ENCODE measurements around the gene ABCC8. TPM values are rescaled to one million over a fixed set of nuclear protein-coding genes. Genes with fewer than 3 reads are reported as not detected.

ABCC8 gene
- total and polyA plus RNA-seq, 2 donors (not counting 3 experiments of a cell fraction or from before 2014, with no cell fraction given) = not detected

GRCh38 chr11:17505146-17505545, 28.5 kb upstream of the ABCC8 start:
- Histone ChIP-seq H2AFZ (ENCODE audit: low read depth, low read length) (no peak overlapping the region), H3K9me1 (replicated peaks; ENCODE audit: control insufficient read depth, extremely low read depth, insufficient read depth, low read length) (no peaks in the 10 kb centered on the region), H3K9ac (replicated peaks; ENCODE audit: extremely low read depth, insufficient read depth, low read length) (no peak overlapping the region), H3K4me3 (replicated peaks in 1 of 3; ENCODE audit: insufficient read depth in 1 of 3, low read depth in 1 of 3, low read length in 3 of 3) (no peak overlapping the region), H3K4me1 (ENCODE audit: control insufficient read depth, extremely low read depth, insufficient read depth, low read length) (no peaks in the 10 kb centered on the region), H3K79me2 (ENCODE audit: control insufficient read depth, insufficient read depth, low read length) (no peaks in the 10 kb centered on the region), H3K36me3 (ENCODE audit: control insufficient read depth in 2 of 2, extremely low read depth in 1 of 2, insufficient read depth in 2 of 2, low read length in 2 of 2) (no peaks in the 10 kb centered on the region), H4K20me1 (replicated peaks; ENCODE audit: control insufficient read depth, extremely low read depth, insufficient read depth, low read length) (no peaks in the 10 kb centered on the region), H3K4me2 (ENCODE audit: insufficient read depth, low read length) (no peak overlapping the region), H3K27me3 (ENCODE audit: control insufficient read depth in 2 of 2, insufficient read depth in 2 of 2, low read length in 2 of 2) (no peaks in the 10 kb centered on the region), H3K9me3 (replicated peaks; ENCODE audit: control insufficient read depth, insufficient read depth, low read length) (no peaks in the 10 kb centered on the region), H3K27ac (ENCODE audit: insufficient read depth, low read depth, low read length) (no peak overlapping the region)
- dilution Hi-C loops (cut with MboI; ENCODE audit: extremely low pct_ligation_motif_present, low sequenced_read_pairs) (no loop called here), intact Hi-C loops (cut with micrococcal nuclease) (no loop called here)
- BruUV-seq (replicated peaks) = no TSS peak
- FAIRE-seq (no peak), DNase-seq (ENCODE audit: low read depth, low spot score) (no peak)
- no peak for TF ChIP-seq FOS (IDR thresholded peaks at IDR 0.05; ENCODE audit: borderline replicate concordance, insufficient read depth, low read length)
- TF ChIP-seq MYC (IDR thresholded peaks at IDR 0.05; ENCODE audit: low read depth, low read length) = no peak
- no peak for TF ChIP-seq CTCF (IDR thresholded peaks at IDR 0.05; ENCODE audit: extremely low read depth in 1 of 2, insufficient read depth in 1 of 2, low read depth in 1 of 2, low read length in 2 of 2)
- TF ChIP-seq GATA2 (IDR thresholded peaks at IDR 0.05; ENCODE audit: insufficient read depth, insufficient read length, low read depth, low read length) = no peak
- TF ChIP-seq JUN (IDR thresholded peaks at IDR 0.05; ENCODE audit: borderline replicate concordance, insufficient read depth, insufficient read length, low read depth) = no peak
- TF ChIP-seq EZH2 (IDR thresholded peaks at IDR 0.05; ENCODE audit: borderline replicate concordance, low read depth, low read length, severe bottlenecking) = no peak
- TF ChIP-seq POLR2AphosphoS5 (IDR thresholded peaks at IDR 0.05; ENCODE audit: insufficient read depth, low read depth, low read length) = no peak
- TF ChIP-seq POLR2A (IDR thresholded peaks at IDR 0.05; ENCODE audit: low read depth, low read length) = no peak
- no peak for TF ChIP-seq MAX (IDR thresholded peaks at IDR 0.05; ENCODE audit: insufficient read depth, insufficient read length)
- ChIA-PET POLR2A (no interaction called here), CTCF (interaction anchor here (0.8 to 7.4 kb wide), 12 partner anchors 9 to 442 kb away, joined by 3 to 184 read pairs (median 8); partner anchors contain the start of gene KCNJ11)

All from endothelial cell of umbilical vein (primary cell).